ENCODE measurements around the gene SIRPB1.
"Not testable (repeated sequence)": the region's sequence is repeated elsewhere in the genome, so short reads cannot be mapped to it uniquely, and the experiment has no call there.

The SIRPB1 gene

DNA sequence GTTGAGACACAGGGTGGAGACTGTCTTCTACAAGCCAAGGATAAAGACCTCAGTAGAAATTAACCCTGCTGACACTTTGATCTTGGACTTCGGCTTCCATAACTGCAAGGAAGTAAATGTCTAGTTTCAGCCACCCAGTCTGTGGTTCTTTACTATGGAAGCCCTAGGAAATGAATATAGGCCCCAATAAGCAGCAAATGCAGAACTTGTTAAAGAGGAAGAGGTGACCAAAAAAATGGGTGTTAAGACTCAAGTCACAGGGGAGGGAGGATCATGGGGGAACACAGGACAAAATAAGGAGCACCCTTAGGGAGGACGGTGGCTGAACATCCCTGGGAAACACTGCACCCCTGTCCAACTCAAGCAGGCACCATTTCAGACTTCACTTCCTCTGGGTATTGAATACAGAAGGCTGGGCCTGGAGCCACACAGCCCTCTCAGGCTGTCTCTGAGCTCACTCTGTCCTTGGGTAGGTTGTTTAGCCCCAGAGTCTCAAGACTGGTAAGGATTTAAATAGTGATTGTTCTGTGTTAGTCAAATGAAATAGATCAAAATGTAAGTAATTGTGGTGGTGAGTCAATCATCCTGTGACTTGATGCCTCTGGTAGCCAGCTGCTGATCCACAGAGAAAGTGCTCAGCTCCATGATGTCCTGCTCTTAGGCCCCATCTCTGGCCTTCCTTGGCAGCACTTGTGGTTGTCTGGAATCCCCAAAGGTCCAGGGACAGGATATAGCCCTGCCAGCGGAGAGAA lies 31.9 kb downstream of the SIRPB1 start:
- DNase-seq, result no peak

DNA sequence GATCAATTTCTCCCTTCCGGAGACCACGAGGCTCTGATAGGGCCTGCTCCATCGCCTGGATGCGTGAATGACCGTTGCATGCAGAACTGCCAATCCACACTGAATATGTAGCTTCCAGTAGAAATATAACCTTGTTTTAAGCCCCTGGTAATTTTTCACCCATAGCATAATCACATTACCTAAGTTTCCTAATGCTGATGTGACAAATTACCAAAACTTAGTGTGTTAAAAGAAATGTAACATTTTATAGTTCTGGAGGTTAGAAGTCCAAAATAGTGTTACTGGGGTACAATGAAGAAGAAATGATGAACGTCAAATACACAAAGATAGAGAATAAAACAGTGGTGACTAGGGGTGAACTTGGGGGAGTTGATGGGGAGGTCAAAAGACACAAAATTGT lies 40.3 kb downstream of the SIRPB1 start:
- DNase-seq, result no peak

DNA sequence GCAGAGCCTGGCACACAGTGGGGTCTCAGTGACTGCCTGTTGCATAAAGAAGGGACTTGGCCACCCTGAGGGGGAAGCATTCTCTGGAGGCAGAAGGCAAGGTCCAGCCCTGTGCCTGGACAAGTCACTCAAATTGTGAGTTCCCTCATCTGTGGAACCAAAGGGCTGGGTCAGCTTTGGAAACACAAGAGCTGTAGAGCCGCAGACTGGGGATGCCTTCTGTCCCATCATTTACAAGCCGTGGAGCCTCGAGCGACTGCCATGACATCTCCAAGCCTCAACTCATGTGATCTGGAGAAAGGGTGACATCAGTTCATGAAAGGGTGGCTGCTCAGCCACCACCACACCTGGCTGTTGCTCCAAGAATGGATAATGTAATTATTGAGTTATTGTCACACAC lies 41.9 kb downstream of the SIRPB1 start:
- no peak for DNase-seq

DNA sequence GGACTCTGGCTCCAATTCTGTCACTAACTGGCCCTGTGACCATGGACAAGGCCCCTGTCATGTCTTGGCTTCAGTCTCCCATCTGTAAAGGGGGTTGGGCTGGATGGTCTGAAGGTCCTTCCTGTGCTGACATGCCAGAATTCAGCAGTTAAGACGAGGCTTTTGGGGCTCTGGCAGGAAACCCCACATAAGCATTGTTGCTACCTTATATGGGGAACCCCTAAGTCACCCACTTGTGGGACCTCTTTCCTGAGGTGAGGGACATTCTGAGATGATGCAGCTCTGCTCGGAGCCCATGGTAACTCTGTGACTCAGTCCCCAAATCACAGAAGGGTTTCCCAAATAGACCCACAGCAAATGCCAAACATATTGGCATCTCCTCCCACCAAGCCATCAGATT lies 42.5 kb downstream of the SIRPB1 start:
- not testable (repeated sequence) for DNase-seq

DNA sequence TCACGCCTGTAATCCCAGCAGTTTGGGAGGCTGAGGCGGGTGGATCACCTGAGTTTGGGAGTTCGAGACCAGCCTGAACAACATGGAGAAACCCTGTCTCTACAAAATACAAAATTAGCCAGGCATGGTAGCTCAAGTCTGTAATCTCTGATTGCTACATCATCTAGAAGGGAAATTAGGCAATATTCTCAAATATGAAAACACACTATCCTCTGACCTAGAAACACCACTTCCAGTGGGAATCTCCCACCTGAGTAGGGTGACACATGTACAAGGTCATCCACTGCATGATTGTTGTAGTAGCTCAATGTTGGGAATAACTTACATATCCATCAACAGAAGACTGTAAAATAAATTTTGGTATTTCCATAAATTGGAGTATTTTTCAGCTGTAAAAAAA lies 43.2 kb downstream of the SIRPB1 start:
- DNase-seq, result no peak

DNA sequence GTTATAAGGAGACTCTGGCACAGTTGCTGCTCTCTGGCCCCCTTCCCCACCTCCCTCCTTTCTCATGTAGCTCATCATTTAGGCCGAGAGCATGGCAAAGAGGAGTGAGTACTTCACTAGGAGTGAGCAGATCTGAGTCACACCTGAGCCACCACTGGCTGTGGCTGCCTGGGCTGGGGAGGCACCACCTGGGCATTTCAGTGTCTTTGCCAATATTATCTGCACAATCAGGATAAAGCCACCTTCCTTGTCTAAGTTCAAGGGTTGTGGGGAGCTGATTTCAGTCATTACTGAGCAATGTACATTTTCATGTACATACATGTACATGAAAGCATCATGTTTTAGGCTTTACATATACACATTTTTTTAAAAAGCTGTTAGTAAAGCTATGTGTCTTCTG lies 43.8 kb downstream of the SIRPB1 start:
- not testable (repeated sequence) for DNase-seq

DNA sequence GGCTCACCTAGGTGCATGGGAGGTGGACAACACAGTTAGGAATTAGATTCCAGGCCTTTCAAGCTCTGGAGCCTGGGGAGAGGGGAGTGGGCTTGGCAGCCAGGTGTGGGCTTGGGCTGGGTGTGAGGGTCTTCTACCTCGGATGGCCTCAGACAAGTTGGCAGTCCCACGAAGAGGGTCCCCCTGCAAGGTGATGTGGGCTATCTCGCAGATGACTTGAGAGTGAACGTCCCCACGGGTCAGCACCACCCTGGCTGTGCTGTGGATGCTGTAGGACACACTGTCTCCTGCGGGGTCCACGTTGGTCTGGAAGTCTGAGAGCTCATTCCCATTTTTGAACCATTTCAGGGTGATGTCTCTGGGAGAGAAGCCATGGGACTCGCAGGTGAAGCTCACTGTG lies 48.2 kb downstream of the SIRPB1 start:
- DNase-seq, result not testable (repeated sequence)
